Smooth muscle cell of the brain vasculature (primary cell): ENCODE data around the gene CELF2.

Experiments used
- DNase-seq: peaks from one replicate; pipeline ENCODE4 v3.0.0-alpha.2; 2012; ENCODE audit warnings: low read depth, low spot score

CELF2 gene

DNA sequence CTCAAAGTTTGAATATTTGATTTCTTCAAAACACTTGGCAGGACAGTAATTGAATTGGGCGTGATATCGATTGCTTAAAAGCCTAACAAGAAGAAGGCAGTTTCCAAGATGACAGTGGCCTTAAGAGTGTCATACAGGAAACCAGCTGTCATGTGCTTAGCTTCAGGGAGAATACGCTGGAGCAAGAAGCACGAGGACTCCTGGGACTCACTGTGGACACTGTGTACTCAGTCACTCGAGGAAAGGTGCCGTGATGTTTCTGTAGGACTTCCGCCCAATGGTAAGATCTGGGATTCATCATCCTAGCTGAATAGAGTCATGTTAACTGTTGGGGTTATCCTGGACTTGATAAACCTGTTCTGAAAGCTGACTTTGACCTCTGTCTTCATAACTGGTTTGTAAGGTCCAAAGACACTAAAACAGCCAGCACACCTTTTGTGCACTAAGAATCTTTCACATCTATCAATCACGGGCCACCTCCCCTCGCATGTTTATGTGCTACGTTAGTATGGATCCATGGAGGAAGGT, 113.5 kb downstream of the CELF2 start:
- DNase-seq = no peak

- DNase-seq = no peak
Observed at GRCh38 chr10:11134411-11134810, 116.7 kb downstream of the CELF2 start.

GRCh38 chr10:11135709-11136108, 118.0 kb downstream of the CELF2 start:
- no peak for DNase-seq

DNA sequence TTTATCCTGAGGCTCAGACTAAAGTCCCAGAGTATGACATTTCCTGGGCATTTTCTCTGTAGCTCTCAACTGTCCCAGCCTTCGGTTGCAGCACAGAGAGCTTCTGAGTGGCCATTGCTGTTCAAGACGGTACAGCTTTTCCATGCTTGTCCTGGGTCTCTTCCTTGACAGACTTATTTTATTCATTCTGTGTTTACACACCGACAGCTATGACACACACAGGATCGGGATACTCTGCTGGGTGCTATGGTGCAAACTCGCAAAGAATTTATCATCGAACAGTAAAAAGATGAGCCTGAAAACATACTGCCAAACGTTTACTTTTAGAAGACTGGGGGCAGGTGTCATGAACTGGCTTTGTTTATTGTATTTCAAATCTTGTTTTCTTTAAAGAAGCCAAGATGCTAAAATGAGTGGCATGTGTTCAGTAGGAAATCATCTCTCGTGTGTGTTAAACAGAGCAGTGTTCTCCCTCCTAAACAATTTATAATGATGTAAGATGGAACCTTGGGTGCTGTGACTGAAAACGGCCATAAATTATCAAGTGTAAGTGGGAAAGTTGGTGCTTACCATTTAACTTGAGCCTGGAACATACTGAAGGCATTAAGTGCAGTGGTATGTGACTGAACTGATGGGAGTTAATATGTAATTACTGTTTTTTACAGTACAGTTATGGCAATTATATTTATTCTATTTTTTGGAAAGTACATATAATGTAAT, 120.8 kb downstream of the CELF2 start:
- no peak for DNase-seq

DNA sequence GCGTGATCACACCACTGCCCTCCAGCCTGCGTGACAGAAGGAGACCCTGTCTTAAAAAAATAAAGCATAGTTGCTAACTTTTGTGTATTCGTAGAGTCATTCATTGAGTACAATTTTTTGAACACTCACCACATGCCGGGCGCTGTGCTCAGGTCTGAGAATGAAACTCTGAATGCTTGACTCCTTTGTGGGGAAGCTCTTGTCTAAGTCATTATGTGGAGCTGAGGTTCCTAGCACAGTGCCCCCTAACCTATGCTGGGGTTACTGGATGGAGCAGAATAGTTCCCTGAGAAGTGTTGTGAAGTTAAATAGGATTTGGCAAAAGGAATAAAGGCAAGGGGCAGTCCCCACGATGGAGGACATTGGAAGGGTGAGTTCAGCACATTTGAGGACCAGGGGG, 123.3 kb downstream of the CELF2 start:
- no peak for DNase-seq

- DNase-seq = no peak
Observed at GRCh38 chr10:11141571-11142091, 124.0 kb downstream of the CELF2 start.

DNA sequence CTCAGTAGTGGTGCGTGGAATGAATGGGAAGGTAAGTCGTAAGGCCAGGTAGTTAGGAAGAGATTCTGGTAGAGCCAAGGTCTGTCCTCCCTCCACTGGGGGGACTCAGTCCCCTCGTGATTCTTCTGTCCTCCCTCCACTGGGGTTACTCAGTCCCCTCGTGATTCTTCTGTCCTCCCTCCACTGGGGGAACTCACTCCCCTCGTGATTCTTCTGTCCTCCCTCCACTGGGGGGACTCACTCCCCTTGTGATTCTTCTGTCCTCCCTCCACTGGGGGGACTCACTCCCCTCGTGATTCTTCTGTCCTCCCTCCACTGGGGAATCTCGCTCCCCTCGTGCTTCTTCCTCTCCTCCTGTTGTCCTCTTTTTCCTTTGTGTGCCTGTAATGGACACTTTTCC, 125.1 kb downstream of the CELF2 start:
- DNase-seq = no peak

DNA sequence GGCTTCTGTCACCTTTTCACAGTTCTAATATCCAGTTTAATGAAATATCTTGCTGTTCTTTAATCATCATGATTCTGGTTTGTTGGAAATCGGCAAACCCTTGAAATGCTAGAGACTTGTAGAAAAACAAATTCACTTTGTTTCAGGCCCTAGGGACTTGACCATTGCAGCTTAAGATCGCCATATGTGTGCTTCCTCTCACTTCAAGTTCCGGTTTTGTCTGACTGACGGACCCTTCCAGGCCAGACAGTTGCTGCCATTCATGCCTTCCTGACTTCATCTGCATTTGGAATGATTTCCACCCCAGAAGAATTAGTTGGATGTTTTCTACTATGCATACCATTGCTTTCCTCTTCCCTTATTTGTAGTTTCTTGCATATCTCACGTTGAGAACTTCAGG, 125.6 kb downstream of the CELF2 start:
- DNase-seq = no peak

GRCh38 chr10:11144626-11145494, 127.2 kb downstream of the CELF2 start:
- no peak for DNase-seq

DNA sequence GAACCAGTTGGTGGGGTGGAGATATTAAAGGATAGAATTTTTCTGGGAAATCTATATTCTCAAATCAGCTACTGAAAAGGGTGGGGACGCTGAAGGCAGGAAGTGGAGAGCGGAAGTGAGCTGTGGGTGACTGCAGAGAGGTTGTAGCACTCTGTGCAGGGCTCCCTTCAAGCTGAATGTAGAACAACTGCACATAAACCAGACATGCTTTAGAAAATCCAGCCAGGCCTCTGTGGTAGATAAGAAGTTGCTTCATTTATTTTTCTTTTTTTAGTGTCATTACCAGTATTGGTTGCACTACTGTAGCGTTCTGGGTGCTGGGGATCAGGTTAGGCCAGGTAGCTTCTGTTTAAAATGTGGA, 127.8 kb downstream of the CELF2 start:
- no peak for DNase-seq

DNA sequence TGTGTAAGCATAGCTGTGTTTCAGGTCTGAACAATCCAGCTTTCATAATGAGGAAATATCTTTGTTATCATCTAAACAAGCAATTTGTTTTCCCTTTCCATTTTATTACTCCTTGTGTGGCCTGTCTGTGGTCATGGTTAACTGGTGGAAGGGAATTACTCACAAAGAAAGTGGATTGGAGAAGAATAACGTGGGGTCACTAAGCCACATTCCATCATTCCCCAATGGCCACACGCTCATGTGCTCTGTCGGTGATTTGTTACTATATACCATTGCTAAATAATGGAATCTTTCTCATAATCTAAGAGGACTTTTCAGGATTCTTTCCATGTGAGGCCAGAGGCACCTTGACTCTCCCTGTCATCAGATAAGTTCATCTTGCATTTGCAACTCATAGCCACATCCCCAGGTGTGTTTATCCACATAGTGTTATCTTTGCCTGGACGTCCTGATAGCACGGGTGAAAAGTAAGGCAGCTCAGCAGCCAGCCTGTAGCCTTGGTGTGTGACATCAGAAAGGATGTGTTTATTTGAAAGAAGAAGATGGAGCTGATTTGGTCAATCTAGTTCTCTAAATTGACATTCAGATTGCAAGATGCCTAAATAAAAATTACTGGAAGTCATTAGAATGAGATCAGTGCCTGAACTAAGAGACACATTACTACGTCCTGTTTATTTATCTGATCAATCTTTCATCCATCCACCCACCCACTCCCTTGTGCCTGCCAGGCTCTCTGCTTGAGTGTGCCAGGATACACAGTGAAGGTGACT, 128.9 kb downstream of the CELF2 start:
- DNase-seq = no peak

DNA sequence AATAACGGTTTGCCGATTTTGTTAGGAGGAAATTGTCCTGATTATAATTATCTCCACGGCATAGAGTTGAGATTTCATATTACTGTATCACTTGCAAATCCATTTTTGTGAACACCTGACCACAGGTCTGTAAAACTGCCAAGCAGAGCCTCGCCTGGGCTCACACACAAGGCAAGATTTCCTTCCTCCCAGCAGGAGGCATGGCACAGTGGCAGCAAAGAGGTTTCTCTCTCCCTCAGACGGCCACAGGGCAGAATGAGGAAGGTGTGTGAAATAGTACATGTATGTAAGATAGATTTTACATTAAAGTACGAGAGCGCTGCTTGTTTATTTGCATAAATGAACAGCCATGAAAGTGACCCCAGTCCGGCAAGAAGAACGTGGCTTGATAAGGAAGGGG, 130.1 kb downstream of the CELF2 start:
- DNase-seq = no peak

DNA sequence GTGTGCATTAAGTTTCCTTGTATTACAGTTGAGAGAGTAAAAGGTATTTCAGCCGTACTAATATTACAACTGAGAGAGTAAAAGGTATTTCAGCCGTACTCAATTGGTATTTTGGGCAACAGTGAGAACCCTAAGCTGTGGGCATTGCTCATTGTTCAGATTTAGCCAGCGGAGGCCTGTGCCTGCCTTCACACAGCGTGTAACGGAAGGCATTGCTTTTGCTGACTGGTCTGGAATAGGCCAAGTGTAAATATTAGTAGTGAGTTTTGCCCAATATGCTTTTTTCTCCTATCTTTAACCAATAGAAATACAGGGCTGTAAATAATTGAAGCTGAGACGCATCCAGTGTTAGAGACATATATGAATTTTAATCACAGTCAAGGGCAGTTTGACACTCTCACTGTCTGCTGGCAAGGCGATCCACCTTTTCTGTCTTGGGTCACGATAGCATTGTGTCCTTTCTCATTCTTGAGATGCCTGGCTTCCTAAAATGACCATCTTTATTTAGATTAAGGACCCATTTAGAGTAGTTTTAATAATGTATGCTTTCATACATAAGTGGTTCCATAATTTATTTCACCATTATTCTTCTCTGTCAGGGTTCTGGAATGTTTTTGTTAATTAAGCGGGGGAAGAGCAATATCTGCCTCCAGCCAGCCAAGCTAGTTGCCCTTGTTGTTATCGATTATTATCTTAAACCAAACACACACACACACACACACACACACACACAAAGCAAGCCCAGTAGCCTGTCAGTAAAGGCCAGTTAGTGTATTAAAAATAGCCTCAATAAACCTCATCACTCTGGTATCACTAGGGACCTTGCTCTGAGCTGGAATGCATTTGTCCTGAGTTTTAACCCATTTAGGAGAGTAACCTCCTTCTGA, 130.7 kb downstream of the CELF2 start:
- no peak for DNase-seq

- DNase-seq = no peak
Observed at GRCh38 chr10:11149807-11150141, 132.1 kb downstream of the CELF2 start.

DNA sequence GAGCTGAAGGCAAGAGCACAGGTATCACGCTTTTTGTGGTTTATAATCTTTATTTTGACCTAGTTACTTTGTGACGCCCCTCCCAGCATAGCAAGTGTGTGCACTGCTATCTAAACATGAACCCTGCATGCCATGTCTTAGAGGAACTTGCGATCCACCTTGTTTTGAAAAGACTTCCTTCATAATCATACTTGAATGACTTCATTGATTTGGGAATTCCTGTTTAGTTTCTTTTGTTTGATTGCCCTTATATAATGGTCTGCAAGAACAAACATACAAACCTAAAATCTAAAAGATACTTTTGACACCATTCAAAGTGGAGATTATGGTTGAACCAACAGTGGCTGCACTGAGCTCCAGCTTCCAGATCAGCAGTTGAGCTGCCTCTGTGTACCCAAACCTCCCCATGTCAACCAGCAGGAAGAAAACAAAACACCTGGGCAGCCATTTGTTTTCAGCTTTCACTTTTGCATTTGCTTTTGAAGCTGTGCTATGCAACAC, 132.6 kb downstream of the CELF2 start:
- DNase-seq = no peak

- no peak for DNase-seq
Observed at GRCh38 chr10:11150879-11151415, 133.3 kb downstream of the CELF2 start.

DNA sequence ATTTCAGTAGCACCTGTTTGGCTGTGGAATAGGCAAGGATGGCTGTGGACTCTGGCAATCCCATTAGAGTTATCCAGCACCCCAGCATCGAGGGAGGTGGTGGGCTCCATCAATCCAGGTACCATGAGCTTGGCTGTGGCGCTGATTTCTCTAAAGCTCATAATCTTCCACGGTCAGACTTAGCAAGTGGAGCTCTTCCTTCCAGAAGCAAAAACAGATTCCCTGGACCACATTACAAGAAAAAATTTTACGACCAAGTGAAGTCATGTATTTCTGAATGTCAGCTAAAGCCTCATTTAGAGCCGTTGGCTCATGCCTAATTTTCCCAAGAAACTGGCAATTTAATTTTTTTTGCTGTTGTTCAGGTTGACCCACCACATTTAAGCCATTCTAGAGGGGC, 135.1 kb downstream of the CELF2 start:
- DNase-seq = no peak

- DNase-seq = no peak
Observed at GRCh38 chr10:11153245-11153644, 135.6 kb downstream of the CELF2 start.

DNA sequence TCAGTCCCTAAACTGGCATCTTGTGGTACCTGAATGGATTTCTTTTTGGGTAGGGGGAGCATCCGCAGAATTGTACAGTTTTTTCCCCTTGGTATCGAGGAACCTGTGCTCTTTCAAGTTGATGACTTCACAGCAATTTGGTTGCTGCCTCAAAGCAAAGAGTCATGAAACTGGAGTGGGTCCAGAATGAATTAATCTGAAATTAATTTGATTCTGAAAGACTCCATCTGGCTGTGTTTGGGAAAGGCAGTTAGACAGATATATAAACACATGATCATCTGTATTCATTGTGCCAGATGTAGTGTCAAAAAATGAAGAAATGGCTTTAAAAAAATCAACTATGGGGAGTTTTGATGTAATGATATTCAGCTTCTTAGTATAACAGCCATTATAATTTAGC, 136.1 kb downstream of the CELF2 start:
- DNase-seq = no peak

GRCh38 chr10:11154333-11154732, 136.7 kb downstream of the CELF2 start:
- no peak for DNase-seq
